Measurements from ENCODE around the gene HELZ.
"Not testable (repeated sequence)": the region's sequence is repeated elsewhere in the genome, so short reads cannot be mapped to it uniquely, and the experiment has no call there.

The HELZ gene

GRCh38 chr17:67266496-67266895 lies 21.5 kb upstream of the HELZ start:
- no peak for DNase-seq

GRCh38 chr17:67265436-67266019 lies 20.5 kb upstream of the HELZ start:
- DNase-seq, result no peak

- DNase-seq, result no peak
Observed at GRCh38 chr17:67262435-67263117, 17.6 kb upstream of the HELZ start.

- DNase-seq, result no peak
Observed at GRCh38 chr17:67260170-67260987, 15.4 kb upstream of the HELZ start.

GRCh38 chr17:67258821-67259468 lies 13.9 kb upstream of the HELZ start:
- peak in 1 of 2 donors; percentile 45 for DNase-seq

- DNase-seq, result no peak
Observed at GRCh38 chr17:67256075-67256732, 11.2 kb upstream of the HELZ start.

GRCh38 chr17:67253384-67253783 lies 8.4 kb upstream of the HELZ start:
- DNase-seq, result no peak

- DNase-seq, result not testable (repeated sequence)
Observed at GRCh38 chr17:67251586-67251985, 6.6 kb upstream of the HELZ start.

- no peak for DNase-seq
Observed at GRCh38 chr17:67248291-67248690, 3.3 kb upstream of the HELZ start.

- no peak for DNase-seq
Observed at GRCh38 chr17:67247416-67247900, 2.5 kb upstream of the HELZ start.

GRCh38 chr17:67246653-67247415 lies 1.8 kb upstream of the HELZ start:
- no peak for DNase-seq

- no peak for DNase-seq
Observed at GRCh38 chr17:67246403-67246652, 1.3 kb upstream of the HELZ start.

GRCh38 chr17:67245694-67246402 lies 852 bp upstream of the HELZ start:
- no peak for DNase-seq

GRCh38 chr17:67244431-67245072 lies 444 bp downstream of the HELZ start:
- peak in 1 of 2 donors; percentile 66 for DNase-seq

GRCh38 chr17:67243284-67243683 lies 1.7 kb downstream of the HELZ start:
- no peak for DNase-seq

- DNase-seq, result no peak
Observed at GRCh38 chr17:67241719-67242341, 3.2 kb downstream of the HELZ start.

- no peak for DNase-seq
Observed at GRCh38 chr17:67239597-67239996, 5.4 kb downstream of the HELZ start.

- no peak for DNase-seq
Observed at GRCh38 chr17:67238991-67239390, 6.0 kb downstream of the HELZ start.

- DNase-seq, result no peak
Observed at GRCh38 chr17:67232441-67232840, 12.6 kb downstream of the HELZ start.

- no peak for DNase-seq
Observed at GRCh38 chr17:67229109-67229955, 15.7 kb downstream of the HELZ start.

Data from bone marrow (tissue), 2 donors.